Measurements from ENCODE around the gene SDC3. TPM values are rescaled to one million over a fixed set of nuclear protein-coding genes. Genes with fewer than 3 reads are reported as not detected.

SDC3 gene
- total RNA-seq, 1 donor from 2014 or later, result 29.6 TPM

- no peak for DNase-seq (ENCODE audit: low spot score)
Measured at GRCh38 chr1:30904962-30905335, 3.6 kb downstream of the SDC3 start.

GRCh38 chr1:30904191-30904961 lies 4.2 kb downstream of the SDC3 start:
- no peak for DNase-seq (ENCODE audit: low spot score)

GRCh38 chr1:30903343-30904034 lies 5.1 kb downstream of the SDC3 start:
- DNase-seq (ENCODE audit: low spot score), result no peak

GRCh38 chr1:30902593-30903290 lies 5.8 kb downstream of the SDC3 start:
- no peak for DNase-seq (ENCODE audit: low spot score)

GRCh38 chr1:30901798-30902581 lies 6.6 kb downstream of the SDC3 start:
- DNase-seq (ENCODE audit: low spot score), result no peak

GRCh38 chr1:30900931-30901560 lies 7.5 kb downstream of the SDC3 start:
- DNase-seq (ENCODE audit: low spot score), result no peak

- DNase-seq (ENCODE audit: low spot score), result no peak
Measured at GRCh38 chr1:30900486-30900885, 8.1 kb downstream of the SDC3 start.

- DNase-seq (ENCODE audit: low spot score), result no peak
Measured at GRCh38 chr1:30899577-30900389, 8.8 kb downstream of the SDC3 start.

- DNase-seq (ENCODE audit: low spot score), result no peak
Measured at GRCh38 chr1:30898031-30898815, 10.3 kb downstream of the SDC3 start.

- DNase-seq (ENCODE audit: low spot score), result no peak
Measured at GRCh38 chr1:30896905-30897304, 11.7 kb downstream of the SDC3 start.

GRCh38 chr1:30895944-30896660 lies 12.5 kb downstream of the SDC3 start:
- no peak for DNase-seq (ENCODE audit: low spot score)

GRCh38 chr1:30895382-30895943 lies 13.1 kb downstream of the SDC3 start:
- no peak for DNase-seq (ENCODE audit: low spot score)

GRCh38 chr1:30894508-30894973 lies 14.0 kb downstream of the SDC3 start:
- no peak for DNase-seq (ENCODE audit: low spot score)

- DNase-seq (ENCODE audit: low spot score), result no peak
Measured at GRCh38 chr1:30893776-30894507, 14.6 kb downstream of the SDC3 start.

- DNase-seq (ENCODE audit: low spot score), result no peak
Measured at GRCh38 chr1:30892671-30893073, 15.9 kb downstream of the SDC3 start.

- no peak for DNase-seq (ENCODE audit: low spot score)
Measured at GRCh38 chr1:30891227-30891552, 17.4 kb downstream of the SDC3 start.

- no peak for DNase-seq (ENCODE audit: low spot score)
Measured at GRCh38 chr1:30890502-30891226, 17.9 kb downstream of the SDC3 start.
